Muscle of arm (tissue), 14 donors: ENCODE results near the gene TIMM9. TPM values are rescaled to one million over a fixed set of nuclear protein-coding genes. Genes with fewer than 3 reads are reported as not detected.
"Not testable (repeated sequence)": the region's sequence is repeated elsewhere in the genome, so short reads cannot be mapped to it uniquely, and the experiment has no call there.

Experiments
- DNase-seq: peaks from one replicate; pipeline ENCODE4 v3.0.0-alpha.2; 2013
- long read RNA-seq, 11 donors: transcript quantifications; one replicate each; lab custom pipeline, GENCODE V29; 2026
- polyA plus RNA-seq, 12 donors: library from polyadenylated mRNA; unstranded; fragments of 120-200 nt; gene quantifications; one replicate each; pipeline ENCODE4 v1.2.1, GENCODE V29; 2013; ENCODE audit not compliant: insufficient read length in 12 of 12

TIMM9 gene
- 100 to 1,000 TPM in 4 of 12 donors, 10 to 100 TPM in 7, not detected in 1; 79.7 to 145 (median 98.3) TPM for polyA plus RNA-seq
- long read RNA-seq, donor 1, partial matches to known transcripts = 22 of 22 reads
- long read RNA-seq, donor 1, other reads (novel, unspliced or antisense) = 0 of 22 reads
- long read RNA-seq, donor 2, transcript TIMM9-205 (4 exons, 430 nt) = major isoform, 5 of 64 reads
- long read RNA-seq, donor 2, partial matches to known transcripts = 59 of 64 reads
- long read RNA-seq, donor 2, other reads (novel, unspliced or antisense) = 0 of 64 reads
- long read RNA-seq, donor 3, partial matches to known transcripts = 13 of 14 reads
- long read RNA-seq, donor 3, other reads (novel, unspliced or antisense) = 0 of 14 reads
- long read RNA-seq, donor 4, partial matches to known transcripts = 24 of 27 reads
- long read RNA-seq, donor 4, other reads (novel, unspliced or antisense) = 0 of 27 reads
- long read RNA-seq, donor 5, transcript TIMM9-205 (4 exons, 430 nt) = major isoform, 5 of 28 reads
- long read RNA-seq, donor 5, partial matches to known transcripts = 21 of 28 reads
- long read RNA-seq, donor 5, other reads (novel, unspliced or antisense) = 0 of 28 reads
- long read RNA-seq, donor 6, partial matches to known transcripts = 19 of 21 reads
- long read RNA-seq, donor 6, other reads (novel, unspliced or antisense) = 0 of 21 reads
- long read RNA-seq, donor 7, partial matches to known transcripts = 15 of 17 reads
- long read RNA-seq, donor 7, other reads (novel, unspliced or antisense) = 0 of 17 reads
- long read RNA-seq, donor 8, transcript TIMM9-205 (4 exons, 430 nt) = major isoform, 6 of 23 reads
- long read RNA-seq, donor 8, partial matches to known transcripts = 15 of 23 reads
- long read RNA-seq, donor 8, other reads (novel, unspliced or antisense) = 0 of 23 reads
- long read RNA-seq, donor 9, partial matches to known transcripts = 14 of 18 reads
- long read RNA-seq, donor 9, other reads (novel, unspliced or antisense) = 0 of 18 reads
- long read RNA-seq, donor 10, partial matches to known transcripts = 30 of 32 reads
- long read RNA-seq, donor 10, other reads (novel, unspliced or antisense) = 0 of 32 reads
- long read RNA-seq, donor 11, transcript TIMM9-205 (4 exons, 430 nt) = major isoform, 7 of 46 reads
- long read RNA-seq, donor 11, partial matches to known transcripts = 37 of 46 reads
- long read RNA-seq, donor 11, other reads (novel, unspliced or antisense) = 0 of 46 reads

GRCh38 chr14:58427281-58428117, at the start of gene TIMM9, which contains the start of gene KIAA0586:
TIMM9 (minus strand) TSS chr14:58427531; CDS start chr14:58411945, 15,586 bp downstream.
KIAA0586 (plus strand) TSS chr14:58427719; CDS start chr14:58428265, 546 bp downstream.
- peak; percentile 98 for DNase-seq

GRCh38 chr14:58476320-58476719, 49.0 kb upstream of the TIMM9 start:
- no peak for DNase-seq

- DNase-seq = no peak
These were observed 42.0 kb upstream of the TIMM9 start for GRCh38 chr14:58469309-58469708.

- no peak for DNase-seq
These were observed 40.2 kb upstream of the TIMM9 start for GRCh38 chr14:58467575-58467974.

- no peak for DNase-seq
These were observed 39.1 kb upstream of the TIMM9 start for GRCh38 chr14:58466459-58466858.

- no peak for DNase-seq
These were observed 38.1 kb upstream of the TIMM9 start for GRCh38 chr14:58465421-58465820.

GRCh38 chr14:58464652-58465051, 37.3 kb upstream of the TIMM9 start:
- DNase-seq = no peak

GRCh38 chr14:58463147-58463546, 35.8 kb upstream of the TIMM9 start:
- no peak for DNase-seq

GRCh38 chr14:58460772-58461171, 33.4 kb upstream of the TIMM9 start:
- no peak for DNase-seq

GRCh38 chr14:58455593-58456265, 28.4 kb upstream of the TIMM9 start:
- no peak for DNase-seq

- DNase-seq = no peak
These were observed 17.3 kb upstream of the TIMM9 start for GRCh38 chr14:58444627-58445026.

- no peak for DNase-seq
These were observed 12.1 kb upstream of the TIMM9 start for GRCh38 chr14:58439476-58439875.

- no peak for DNase-seq
These were observed 2.8 kb upstream of the TIMM9 start for GRCh38 chr14:58430156-58430555.

- peak; percentile 64 for DNase-seq
These were observed 870 bp upstream of the TIMM9 start for GRCh38 chr14:58428118-58428683.

GRCh38 chr14:58426670-58427280, 556 bp downstream of the TIMM9 start:
- peak; percentile 83 for DNase-seq

GRCh38 chr14:58416934-58417333, 10.4 kb downstream of the TIMM9 start:
- DNase-seq = not testable (repeated sequence)

GRCh38 chr14:58415636-58416547, 11.4 kb downstream of the TIMM9 start:
- DNase-seq = no peak

GRCh38 chr14:58414845-58415244, 12.5 kb downstream of the TIMM9 start:
- no peak for DNase-seq
